ENCODE measurements around the gene LRMDA. TPM values are rescaled to one million over a fixed set of nuclear protein-coding genes. Genes with fewer than 3 reads are reported as not detected.

The LRMDA gene
- polyA plus RNA-seq, 2 of the 4 experiments (the other 2 are of a cell fraction): 4.6 to 5.2 TPM

GRCh38 chr10:75632805-75633462 lies 201.5 kb downstream of the LRMDA start:
- Histone ChIP-seq H3K4me1 (no peaks in the 10 kb centered on the region), H3K27ac (no peak overlapping the region), H3K4me3 (no peak overlapping the region), H3K9me3 (no peaks in the 10 kb centered on the region), H3K4me2 (no peak overlapping the region)
- no peak for DNase-seq (ENCODE audit: low read depth in 1 of 2, low spot score in 1 of 2)
- 62% methylated on average over 8 of the region's 8 CpGs for WGBS (ENCODE audit: missing lambda C conversion rate)
- no peak for ATAC-seq
- ChIA-PET CTCF (interaction anchor here (0.5 kb wide), 1 partner anchor 282 kb away, joined by 3 read pairs; no protein-coding TSS in a partner anchor), POLR2A (no interaction called here)
- no peak for FAIRE-seq
- TF ChIP-seq NR3C1 (IDR thresholded peaks at IDR 0.05): no peak
- TF ChIP-seq RARB (CRISPR knock-in tag; IDR thresholded peaks at IDR 0.05): no peak

GRCh38 chr10:75633568-75633967 lies 202.1 kb downstream of the LRMDA start:
- WGBS (ENCODE audit: missing lambda C conversion rate): 52% methylated on average over 2 of the region's 2 CpGs

GRCh38 chr10:75634947-75635346 lies 203.5 kb downstream of the LRMDA start:
- no peaks in the 10 kb centered on the region for H3K9me3 ChIP-seq
- H3K4me2 ChIP-seq: no peak overlapping the region
- WGBS (ENCODE audit: missing lambda C conversion rate): 71% methylated on average over 2 of the region's 2 CpGs
- no peaks in the 10 kb centered on the region for H3K4me1 ChIP-seq
- ChIA-PET POLR2A (no interaction called here), CTCF (no interaction called here)
- no peak overlapping the region for H3K27ac ChIP-seq
- no peak for ATAC-seq
- no peak for DNase-seq (ENCODE audit: low read depth in 1 of 2, low spot score in 1 of 2)
- H3K4me3 ChIP-seq: no peak overlapping the region
- no peak for FAIRE-seq
- TF ChIP-seq CTCF (IDR thresholded peaks at IDR 0.05) (no peak), PBX3 (IDR thresholded peaks at IDR 0.05) (no peak), POLR2A (IDR thresholded peaks at IDR 0.05; ENCODE audit: low read length) (no peak), SREBF2 (IDR thresholded peaks at IDR 0.05) (no peak), HEYL (CRISPR knock-in tag; IDR thresholded peaks at IDR 0.05) (no peak), RAD21 (conservative IDR thresholded peaks at IDR 0.05 in 1 of 2, IDR thresholded peaks at IDR 0.05 in 1 of 2) (no peak), CBX2 (IDR thresholded peaks at IDR 0.05; ENCODE audit: borderline replicate concordance, low read depth) (no peak), TFCP2L1 (CRISPR knock-in tag; IDR thresholded peaks at IDR 0.05) (no peak), ELK1 (IDR thresholded peaks at IDR 0.05; ENCODE audit: low read depth, low read length) (no peak), JUN (IDR thresholded peaks at IDR 0.05) (no peak), CBX8 (IDR thresholded peaks at IDR 0.05) (no peak), JUNB (IDR thresholded peaks at IDR 0.05) (no peak), HES2 (IDR thresholded peaks at IDR 0.05) (no peak), ESRRA (IDR thresholded peaks at IDR 0.05; ENCODE audit: borderline replicate concordance, low read length) (no peak), CHD4 (IDR thresholded peaks at IDR 0.05; ENCODE audit: borderline replicate concordance) (no peak), RNF2 (IDR thresholded peaks at IDR 0.05; ENCODE audit: borderline replicate concordance, low read depth) (no peak), USF2 (IDR thresholded peaks at IDR 0.05) (no peak)

More at GRCh38 chr10:75633568-75633967, 202.1 kb downstream of the LRMDA start:
- no peak overlapping the region for H3K27ac ChIP-seq
- H3K4me1 ChIP-seq: no peaks in the 10 kb centered on the region
- no peak overlapping the region for H3K4me2 ChIP-seq
- ATAC-seq: no peak
- ChIA-PET CTCF (interaction anchor here (0.5 kb wide), 1 partner anchor 281 kb away, joined by 3 read pairs; no protein-coding TSS in a partner anchor), POLR2A (no interaction called here)
- no peak for FAIRE-seq
- TF ChIP-seq HEYL (CRISPR knock-in tag; IDR thresholded peaks at IDR 0.05): no peak
- TF ChIP-seq CBX2 (IDR thresholded peaks at IDR 0.05; ENCODE audit: borderline replicate concordance, low read depth): no peak
- TF ChIP-seq HOXB5 (CRISPR knock-in tag; IDR thresholded peaks at IDR 0.05): no peak
- no peak for TF ChIP-seq ATOH8 (CRISPR knock-in tag; IDR thresholded peaks at IDR 0.05; ENCODE audit: low read depth)
- no peak for TF ChIP-seq FOSB (CRISPR knock-in tag; IDR thresholded peaks at IDR 0.05)
- no peak for TF ChIP-seq HOXB13 (CRISPR knock-in tag; IDR thresholded peaks at IDR 0.05; ENCODE audit: low read depth)
- no peak for TF ChIP-seq HOXA7 (CRISPR knock-in tag; IDR thresholded peaks at IDR 0.05)
- no peak for TF ChIP-seq RNF2 (IDR thresholded peaks at IDR 0.05; ENCODE audit: borderline replicate concordance, low read depth)
- no peak for TF ChIP-seq PHF8 (IDR thresholded peaks at IDR 0.05; ENCODE audit: borderline replicate concordance, low read depth)
- TF ChIP-seq RARB (CRISPR knock-in tag; IDR thresholded peaks at IDR 0.05): no peak
- TF ChIP-seq FOXS1 (CRISPR knock-in tag; IDR thresholded peaks at IDR 0.05): no peak
- TF ChIP-seq BCL3 (IDR thresholded peaks at IDR 0.05): no peak
- no peak for TF ChIP-seq BHLHE40 (IDR thresholded peaks at IDR 0.05; ENCODE audit: low read depth, low read length)
- no peak for DNase-seq (ENCODE audit: low read depth in 1 of 2, low spot score in 1 of 2)
- no peaks in the 10 kb centered on the region for H3K9me3 ChIP-seq
- H3K4me3 ChIP-seq: no peak overlapping the region

Data from A549 (cell line).